Stimulated activated CD8-positive, alpha-beta memory T cell treated with anti-CD3 and anti-CD28 coated beads, Interleukin-4, amount 100 ng/mL, for 24 hours (primary cell): ENCODE measurements around the gene TPPP2.

Experiments
- DNase-seq: peaks from one replicate; pipeline ENCODE4 v3.0.0-alpha.2; 2020; ENCODE audit warnings: low read depth

TPPP2 gene

DNA sequence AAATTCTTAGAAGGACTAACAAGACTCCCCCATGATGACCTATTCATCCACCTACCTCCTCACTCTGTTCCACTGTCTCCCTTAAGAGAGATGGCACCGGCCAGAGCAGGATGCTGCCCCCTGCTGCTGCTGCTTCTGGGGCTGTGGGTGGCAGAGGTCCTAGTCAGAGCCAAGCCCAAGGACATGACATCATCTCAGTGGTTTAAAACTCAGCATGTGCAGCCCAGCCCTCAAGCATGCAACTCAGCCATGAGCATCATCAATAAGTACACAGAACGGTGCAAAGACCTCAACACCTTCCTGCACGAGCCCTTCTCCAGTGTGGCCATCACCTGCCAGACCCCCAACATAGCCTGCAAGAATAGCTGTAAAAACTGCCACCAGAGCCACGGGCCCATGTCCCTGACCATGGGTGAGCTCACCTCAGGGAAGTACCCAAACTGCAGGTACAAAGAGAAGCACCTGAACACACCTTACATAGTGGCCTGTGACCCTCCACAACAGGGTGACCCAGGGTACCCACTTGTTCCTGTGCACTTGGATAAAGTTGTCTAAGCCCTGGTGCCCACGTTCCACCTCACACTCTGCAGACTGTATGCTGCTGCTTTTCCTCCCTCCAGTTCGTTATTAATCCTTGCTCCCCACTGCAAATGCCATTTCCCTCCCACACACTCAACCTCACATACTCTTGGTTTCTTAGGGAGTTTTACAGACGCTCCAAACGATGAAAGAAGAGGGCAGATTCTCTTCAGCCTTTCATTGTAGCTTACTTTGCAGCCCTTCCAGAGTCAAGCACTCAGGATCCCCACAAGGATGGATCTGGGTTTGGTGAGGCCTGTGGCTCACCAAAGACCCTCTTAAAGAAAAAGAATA is 28.0 kb downstream of the TPPP2 start, which contains the start of gene RNASE8:
RNASE8 (plus strand) TSS at position 20 of the 873 bp plus-strand sequence; CDS start at position 91, 71 bp downstream.
- no peak for DNase-seq

DNA sequence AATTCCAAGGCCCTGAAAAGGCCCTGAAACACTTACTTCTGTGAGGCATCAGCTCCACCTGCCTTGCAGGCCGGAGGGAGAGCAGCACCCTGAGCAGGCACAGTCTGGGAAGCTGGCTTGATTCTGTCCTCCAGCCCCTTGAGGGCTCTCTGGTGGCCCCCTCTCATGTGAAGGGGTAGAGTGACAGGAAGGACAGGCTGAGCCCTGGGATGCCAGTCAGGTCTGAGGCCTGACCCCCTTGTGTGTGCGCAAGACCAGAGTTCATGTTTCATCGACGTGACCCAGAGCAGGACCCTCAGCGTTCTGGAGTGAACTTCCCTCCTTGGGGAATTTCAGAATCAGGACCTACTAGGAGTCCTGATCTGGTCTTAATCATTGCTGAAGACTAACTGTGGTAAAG is 28.9 kb downstream of the TPPP2 start:
- DNase-seq, result no peak

GRCh38 chr14:21059842-21060613 is 30.0 kb downstream of the TPPP2 start:
- DNase-seq, result no peak

DNA sequence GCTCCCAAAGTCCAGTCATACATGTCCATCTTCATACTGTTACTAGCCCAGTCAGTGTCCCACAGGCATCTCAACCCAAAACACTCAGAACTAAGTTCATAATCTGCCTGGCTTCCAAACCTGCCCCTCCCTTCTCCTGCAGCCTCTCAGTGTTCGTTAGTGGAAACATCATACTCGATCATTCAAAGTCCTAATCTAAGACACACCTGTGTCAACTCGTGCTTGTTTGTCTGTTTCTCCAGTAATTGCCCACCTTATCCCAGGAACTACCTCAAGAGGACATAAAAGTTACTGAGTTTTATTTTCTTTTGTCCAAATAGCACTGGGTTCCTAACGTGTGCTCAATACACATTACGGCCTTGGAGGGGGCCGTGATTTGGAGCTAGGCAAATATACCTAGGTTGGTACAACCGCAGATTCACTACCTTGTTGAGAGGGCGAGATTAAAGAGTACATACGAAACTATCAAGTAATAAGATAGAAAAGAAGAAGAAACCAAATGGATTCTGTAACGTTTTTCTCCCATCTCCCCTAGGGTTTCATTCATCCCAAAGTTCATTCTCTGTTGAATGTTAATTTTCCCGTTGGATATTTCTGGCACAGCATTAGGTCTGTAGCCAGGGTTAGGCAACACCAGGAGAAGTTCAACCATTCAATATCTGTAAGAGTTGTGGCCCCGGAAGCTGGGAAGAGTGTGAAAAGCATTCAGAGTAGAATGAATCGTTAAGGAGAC is 30.8 kb downstream of the TPPP2 start:
- DNase-seq, result no peak

GRCh38 chr14:21061347-21061668 is 31.3 kb downstream of the TPPP2 start:
- DNase-seq, result no peak

DNA sequence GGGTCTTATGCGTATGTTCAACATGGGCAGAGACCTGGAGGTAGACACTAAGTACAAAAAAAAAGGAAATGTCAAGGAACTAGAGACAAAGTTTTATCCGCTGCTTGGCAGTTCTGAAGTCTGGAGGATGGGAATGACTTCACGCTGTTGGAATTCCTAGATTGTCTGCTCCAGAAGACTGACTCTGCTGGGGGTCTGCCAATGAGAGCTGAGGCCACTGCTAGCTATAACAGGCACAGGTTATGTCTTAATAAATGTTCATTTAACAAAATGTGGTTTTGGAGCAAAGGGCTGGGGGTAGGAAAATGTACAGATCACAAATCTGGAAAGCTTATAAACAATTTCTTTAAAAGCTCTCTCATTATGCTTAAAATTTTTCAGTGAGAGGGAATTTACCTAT is 33.5 kb downstream of the TPPP2 start:
- DNase-seq, result no peak

DNA sequence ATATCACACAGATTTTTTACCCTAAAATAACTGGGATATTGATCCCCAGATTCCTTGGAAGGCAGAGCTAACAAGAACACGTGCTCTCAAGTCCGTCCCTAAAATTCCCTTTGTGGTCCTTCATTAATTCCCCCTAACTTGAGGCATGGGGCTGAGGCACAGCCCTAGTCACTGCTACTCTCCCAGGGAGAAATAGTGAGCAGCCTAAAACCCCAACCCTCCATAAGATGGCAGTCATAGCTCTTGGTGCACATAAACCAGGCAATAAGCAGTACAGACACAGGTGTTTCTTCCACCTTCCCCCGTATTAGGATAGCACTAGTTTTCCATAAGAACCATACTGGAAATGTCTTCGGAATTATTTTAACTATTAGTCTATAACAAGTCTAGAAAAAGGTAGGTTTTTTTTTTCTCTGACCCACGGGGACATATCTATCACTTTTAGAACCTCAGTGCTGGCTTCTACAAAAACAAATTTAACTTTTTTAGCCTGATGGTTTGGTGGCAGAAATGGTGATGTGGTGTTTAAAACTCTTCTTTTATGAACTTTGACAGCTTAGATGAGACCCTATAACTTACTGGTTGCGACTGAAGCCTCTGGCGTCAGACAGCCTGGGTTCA is 37.0 kb downstream of the TPPP2 start:
- DNase-seq, result no peak

- DNase-seq, result no peak
Observed at GRCh38 chr14:21068521-21069387, 38.7 kb downstream of the TPPP2 start.

- no peak for DNase-seq
Observed at GRCh38 chr14:21069388-21070082, 39.5 kb downstream of the TPPP2 start.

GRCh38 chr14:21070083-21070609 is 40.1 kb downstream of the TPPP2 start, which contains the start of gene ARHGEF40:
ARHGEF40 (plus strand) TSS chr14:21070304; CDS start chr14:21070397, 93 bp downstream.
- DNase-seq, result no peak

GRCh38 chr14:21070610-21071224 is 40.7 kb downstream of the TPPP2 start:
- no peak for DNase-seq

GRCh38 chr14:21071225-21072030 is 41.4 kb downstream of the TPPP2 start:
- no peak for DNase-seq

DNA sequence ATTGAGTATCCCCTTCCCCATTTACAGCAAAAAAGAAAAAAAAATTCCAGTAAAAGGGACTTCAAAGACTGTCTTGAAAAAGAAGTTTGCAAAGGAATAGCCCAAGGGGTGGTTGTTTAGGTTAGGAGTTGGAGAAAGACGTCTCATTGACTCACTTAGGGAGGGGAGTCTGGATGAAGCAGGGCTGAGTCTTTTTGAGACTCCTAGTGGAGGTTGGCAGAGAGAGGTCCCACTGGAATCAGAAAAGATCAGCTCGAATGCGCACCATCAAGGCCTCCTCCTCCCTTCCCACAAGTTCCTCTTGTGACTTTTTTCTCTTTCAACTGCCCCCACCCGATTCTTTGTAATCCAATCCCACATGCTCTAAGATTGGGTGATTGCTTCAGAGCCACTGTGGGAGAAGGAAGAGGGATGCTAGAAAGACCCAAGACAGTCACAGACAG is 42.0 kb downstream of the TPPP2 start:
- no peak for DNase-seq

- DNase-seq, result no peak
Observed at GRCh38 chr14:21072781-21073339, 42.8 kb downstream of the TPPP2 start.

DNA sequence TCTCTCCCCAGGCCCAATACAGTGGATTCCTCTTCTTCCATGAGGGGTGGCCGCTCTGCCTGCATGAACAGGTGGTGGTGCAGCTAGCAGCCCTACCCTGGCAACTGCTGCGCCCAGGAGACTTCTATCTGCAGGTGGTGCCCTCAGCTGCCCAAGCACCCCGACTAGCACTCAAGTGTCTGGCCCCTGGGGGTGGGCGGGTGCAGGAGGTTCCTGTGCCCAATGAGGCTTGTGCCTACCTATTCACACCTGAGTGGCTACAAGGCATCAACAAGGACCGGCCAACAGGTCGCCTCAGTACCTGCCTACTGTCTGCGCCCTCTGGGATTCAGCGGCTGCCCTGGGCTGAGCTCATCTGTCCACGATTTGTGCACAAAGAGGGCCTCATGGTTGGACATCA is 43.9 kb downstream of the TPPP2 start:
- DNase-seq, result no peak

DNA sequence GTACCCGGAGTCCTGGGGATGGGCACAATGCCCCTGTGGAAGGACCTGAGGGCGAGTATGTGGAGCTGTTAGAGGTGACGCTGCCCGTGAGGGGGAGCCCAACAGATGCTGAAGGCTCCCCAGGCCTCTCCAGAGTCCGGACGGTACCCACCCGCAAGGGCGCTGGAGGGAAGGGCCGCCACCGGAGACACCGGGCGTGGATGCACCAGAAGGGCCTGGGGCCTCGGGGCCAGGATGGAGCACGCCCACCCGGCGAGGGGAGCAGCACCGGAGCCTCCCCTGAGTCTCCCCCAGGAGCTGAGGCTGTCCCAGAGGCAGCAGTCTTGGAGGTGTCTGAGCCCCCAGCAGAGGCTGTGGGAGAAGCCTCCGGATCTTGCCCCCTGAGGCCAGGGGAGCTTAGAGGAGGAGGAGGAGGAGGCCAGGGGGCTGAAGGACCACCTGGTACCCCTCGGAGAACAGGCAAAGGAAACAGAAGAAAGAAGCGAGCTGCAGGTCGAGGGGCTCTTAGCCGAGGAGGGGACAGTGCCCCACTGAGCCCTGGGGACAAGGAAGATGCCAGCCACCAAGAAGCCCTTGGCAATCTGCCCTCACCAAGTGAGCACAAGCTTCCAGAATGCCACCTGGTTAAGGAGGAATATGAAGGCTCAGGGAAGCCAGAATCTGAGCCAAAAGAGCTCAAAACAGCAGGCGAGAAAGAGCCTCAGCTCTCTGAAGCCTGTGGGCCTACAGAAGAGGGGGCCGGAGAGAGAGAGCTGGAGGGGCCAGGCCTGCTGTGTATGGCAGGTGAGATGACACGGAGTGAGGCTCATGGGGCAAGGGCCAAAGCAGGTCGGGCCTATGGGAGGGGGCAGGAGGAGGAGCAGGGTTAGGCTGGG is 44.6 kb downstream of the TPPP2 start:
- no peak for DNase-seq

DNA sequence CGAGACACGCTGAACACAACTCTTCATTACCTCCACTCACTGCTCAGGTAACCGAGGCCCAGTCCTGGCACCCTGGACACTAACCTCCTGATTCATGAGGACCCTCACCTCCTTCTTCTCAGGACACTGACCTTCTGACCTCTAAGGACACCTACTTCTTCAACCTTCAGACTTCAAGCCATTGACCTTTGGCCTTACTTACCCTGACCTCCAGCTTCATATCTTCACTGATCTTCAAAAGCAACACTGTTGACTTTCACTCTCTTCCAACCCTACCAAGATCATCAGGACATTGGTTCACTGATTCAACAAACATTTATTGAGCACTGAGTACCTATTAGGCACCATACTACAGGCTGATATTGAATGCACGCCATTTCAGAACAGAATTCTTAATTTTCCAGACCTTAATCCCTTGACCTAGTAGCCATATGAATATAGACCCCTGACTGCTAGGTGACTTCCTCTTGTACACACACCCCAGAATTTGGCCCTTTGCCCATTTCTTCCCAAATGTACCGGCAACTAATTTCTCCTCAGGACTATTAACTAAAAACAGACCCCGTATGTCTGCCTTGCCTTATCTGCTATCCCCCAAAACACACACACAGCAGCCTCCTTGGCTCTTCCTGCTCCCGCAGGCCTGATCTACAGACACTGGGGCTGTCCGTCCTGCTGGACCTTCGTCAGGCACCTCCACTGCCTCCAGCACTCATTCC is 45.9 kb downstream of the TPPP2 start:
- no peak for DNase-seq
